Calu3 (cell line): ENCODE results near the gene HP1BP3. TPM values are rescaled to one million over a fixed set of nuclear protein-coding genes. Genes with fewer than 3 reads are reported as not detected.

Experiments used
- BruUV-seq: library from RNA; stranded (reverse); fragments of 400-500 nt; replicated peaks from 2 replicates; lab custom pipeline; 2021; lab: Mats Ljungman, UMichigan
- CTCF ChIA-PET: fragments of 300-600 bp; sonication (Branson Sonifier 250); formaldehyde crosslinking; loops from one replicate; lab custom pipeline; 2022; ENCODE audit warnings: antibody characterized with exemption; lab: Charles Lee
- DNase-seq: peaks from one replicate; pipeline ENCODE4 v3.0.0; 2022
- H3K27ac Mint-ChIP-seq: one replicate; pipeline ENCODE4 v1.8.0; 2022; ENCODE audit warnings: mixed read lengths; ENCODE audit not compliant: unreplicated experiment
- H3K27me3 Mint-ChIP-seq: one replicate; pipeline ENCODE4 v1.8.0; 2022; ENCODE audit warnings: mixed read lengths; ENCODE audit not compliant: unreplicated experiment
- H3K36me3 Mint-ChIP-seq: one replicate; pipeline ENCODE4 v1.8.0; 2022; ENCODE audit warnings: mild to moderate bottlenecking, moderate library complexity, mixed read lengths; ENCODE audit not compliant: insufficient read depth, unreplicated experiment
- H3K4me1 Mint-ChIP-seq: one replicate; pipeline ENCODE4 v1.8.0; 2022; ENCODE audit warnings: mild to moderate bottlenecking, low read depth, mixed read lengths; ENCODE audit not compliant: unreplicated experiment
- H3K4me3 Mint-ChIP-seq: one replicate; pipeline ENCODE4 v1.8.0; 2022; ENCODE audit warnings: mild to moderate bottlenecking, low read depth, moderate library complexity, mixed read lengths; ENCODE audit not compliant: unreplicated experiment
- H3K9me3 Mint-ChIP-seq: one replicate; pipeline ENCODE4 v1.8.0; 2022; ENCODE audit warnings: low read depth, mixed read lengths; ENCODE audit not compliant: unreplicated experiment
- CTCF ChIP-seq: fragments of 200-600 bp; IDR thresholded peaks from one replicate; pipeline ENCODE4 v1.8.0; 2022; ENCODE audit warnings: antibody characterized with exemption; ENCODE audit not compliant: unreplicated experiment
- intact Hi-C: fragments of 100-400 bp; cut with micrococcal nuclease; formaldehyde crosslinking; loops from one replicate; pipeline ENCODE4 v1.10.0; 2022; ENCODE audit not compliant: unreplicated experiment
- total RNA-seq: library from RNA; stranded (reverse); gene quantifications from 2 replicates; pipeline ENCODE4 v1.2.3, GENCODE V29; 2022

The HP1BP3 gene
- total RNA-seq, 1 experiment from 2014 or later, result 247 TPM

GRCh38 chr1:20830378-20830777 is 43.3 kb upstream of the HP1BP3 start:
- H3K27ac Mint-ChIP-seq, result no peak overlapping the region
- DNase-seq, result no peak
- BruUV-seq, result no TSS peak
- CTCF ChIA-PET, result interaction anchor here (0.6 kb wide), 1 partner anchor 402 kb away, joined by 4 read pairs; no protein-coding TSS in a partner anchor
- H3K9me3 Mint-ChIP-seq, result no peaks in the 10 kb centered on the region
- no peak for TF ChIP-seq CTCF
- intact Hi-C loops, result no loop called here
- no peaks in the 10 kb centered on the region for H3K27me3 Mint-ChIP-seq
- H3K36me3 Mint-ChIP-seq, result no peaks in the 10 kb centered on the region
- H3K4me1 Mint-ChIP-seq, result no peaks in the 10 kb centered on the region
- H3K4me3 Mint-ChIP-seq, result no peak overlapping the region

- H3K27me3 Mint-ChIP-seq, result no peaks in the 10 kb centered on the region
- no peak overlapping the region for H3K27ac Mint-ChIP-seq
- no peak for DNase-seq
- H3K4me3 Mint-ChIP-seq, result no peak overlapping the region
- TF ChIP-seq CTCF, result no peak
- H3K4me1 Mint-ChIP-seq, result no peaks in the 10 kb centered on the region
- no peaks in the 10 kb centered on the region for H3K36me3 Mint-ChIP-seq
- CTCF ChIA-PET, result interaction anchor here (0.6 kb wide), 1 partner anchor 402 kb away, joined by 4 read pairs; no protein-coding TSS in a partner anchor
- intact Hi-C loops, result no loop called here
- H3K9me3 Mint-ChIP-seq, result no peaks in the 10 kb centered on the region
- no TSS peak for BruUV-seq
Measured at GRCh38 chr1:20829946-20830345, 42.8 kb upstream of the HP1BP3 start.

- DNase-seq, result no peak
- no peak overlapping the region for H3K27ac Mint-ChIP-seq
- no peak for TF ChIP-seq CTCF
- no peaks in the 10 kb centered on the region for H3K36me3 Mint-ChIP-seq
- intact Hi-C loops, result no loop called here
- BruUV-seq, result no TSS peak
- H3K9me3 Mint-ChIP-seq, result no peaks in the 10 kb centered on the region
- H3K4me3 Mint-ChIP-seq, result no peak overlapping the region
- no peaks in the 10 kb centered on the region for H3K4me1 Mint-ChIP-seq
- H3K27me3 Mint-ChIP-seq, result no peaks in the 10 kb centered on the region
- CTCF ChIA-PET, result no interaction called here
Measured at GRCh38 chr1:20829531-20829930, 42.4 kb upstream of the HP1BP3 start.

GRCh38 chr1:20823845-20824244 is 36.7 kb upstream of the HP1BP3 start:
- no peaks in the 10 kb centered on the region for H3K27me3 Mint-ChIP-seq
- H3K4me3 Mint-ChIP-seq, result no peak overlapping the region
- CTCF ChIA-PET, result no interaction called here
- no peaks in the 10 kb centered on the region for H3K4me1 Mint-ChIP-seq
- no peak overlapping the region for H3K27ac Mint-ChIP-seq
- H3K9me3 Mint-ChIP-seq, result no peaks in the 10 kb centered on the region
- H3K36me3 Mint-ChIP-seq, result no peaks in the 10 kb centered on the region
- intact Hi-C loops, result no loop called here
- no peak for DNase-seq
- no TSS peak for BruUV-seq
- no peak for TF ChIP-seq CTCF
